ENCODE data around the gene DDX39A. TPM values are rescaled to one million over a fixed set of nuclear protein-coding genes. Genes with fewer than 3 reads are reported as not detected.
"Not testable (repeated sequence)": the region's sequence is repeated elsewhere in the genome, so short reads cannot be mapped to it uniquely, and the experiment has no call there.

Gene DDX39A
- total RNA-seq, 1 donor from 2014 or later: 210 TPM

DNA sequence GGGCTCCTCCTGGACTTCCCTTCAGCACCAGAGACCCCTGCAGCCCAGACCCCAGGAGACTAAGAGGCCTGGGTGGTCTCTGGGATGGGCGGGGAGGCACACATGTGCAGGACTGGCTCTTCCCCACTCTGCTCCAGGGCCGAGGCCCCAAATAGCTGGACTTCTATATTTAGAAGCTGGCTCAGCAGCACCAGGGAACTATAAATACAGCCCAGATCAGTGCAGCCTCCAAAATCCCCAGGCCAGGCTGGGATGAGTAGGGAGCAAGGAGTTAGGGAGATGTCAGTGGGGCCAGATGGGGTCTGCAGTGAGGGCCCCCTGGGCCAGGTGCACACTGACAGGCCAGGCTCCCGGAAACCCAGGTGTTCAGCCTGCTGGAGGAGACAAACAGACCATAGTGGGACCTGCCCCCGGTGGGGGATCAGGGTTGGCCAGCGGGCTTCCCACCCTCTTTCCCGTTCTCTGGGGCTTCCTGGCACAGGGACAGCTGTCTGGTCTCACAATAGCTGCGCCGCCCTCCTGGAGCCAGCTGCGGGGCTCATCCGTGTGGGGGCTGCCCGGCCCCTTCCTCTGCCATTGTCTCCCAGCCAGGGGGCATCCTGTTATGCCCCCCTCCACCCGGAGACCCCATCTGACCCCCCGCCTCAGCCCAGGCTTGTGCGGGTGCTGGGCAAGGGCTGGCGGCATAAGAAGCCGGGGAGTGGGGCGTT is 43.4 kb downstream of the DDX39A start:
- CTCF ChIA-PET: interaction anchor here (0.9 to 1.3 kb wide), 3 partner anchors 14 to 233 kb away, joined by 3 to 5 read pairs (median 4); no protein-coding TSS in a partner anchor
- Mint-ChIP-seq H3K36me3 (ENCODE audit: low read depth) (no peaks in the 10 kb centered on the region), H3K27me3 (no peaks in the 10 kb centered on the region), H3K9me3 (no peaks in the 10 kb centered on the region), H3K4me3 (peak overlapping the region; percentile 66), H3K27ac (peak overlapping the region; percentile 97), H3K4me1 (peaks cover 77% of the 10 kb centered on the region)
- intact Hi-C loops (cut with micrococcal nuclease): loop anchor here (1.0 to 5.0 kb wide), 2 partner anchors 9 to 368 kb away; partner anchors contain the start of gene RFX1
- TF ChIP-seq, protein P1, sequence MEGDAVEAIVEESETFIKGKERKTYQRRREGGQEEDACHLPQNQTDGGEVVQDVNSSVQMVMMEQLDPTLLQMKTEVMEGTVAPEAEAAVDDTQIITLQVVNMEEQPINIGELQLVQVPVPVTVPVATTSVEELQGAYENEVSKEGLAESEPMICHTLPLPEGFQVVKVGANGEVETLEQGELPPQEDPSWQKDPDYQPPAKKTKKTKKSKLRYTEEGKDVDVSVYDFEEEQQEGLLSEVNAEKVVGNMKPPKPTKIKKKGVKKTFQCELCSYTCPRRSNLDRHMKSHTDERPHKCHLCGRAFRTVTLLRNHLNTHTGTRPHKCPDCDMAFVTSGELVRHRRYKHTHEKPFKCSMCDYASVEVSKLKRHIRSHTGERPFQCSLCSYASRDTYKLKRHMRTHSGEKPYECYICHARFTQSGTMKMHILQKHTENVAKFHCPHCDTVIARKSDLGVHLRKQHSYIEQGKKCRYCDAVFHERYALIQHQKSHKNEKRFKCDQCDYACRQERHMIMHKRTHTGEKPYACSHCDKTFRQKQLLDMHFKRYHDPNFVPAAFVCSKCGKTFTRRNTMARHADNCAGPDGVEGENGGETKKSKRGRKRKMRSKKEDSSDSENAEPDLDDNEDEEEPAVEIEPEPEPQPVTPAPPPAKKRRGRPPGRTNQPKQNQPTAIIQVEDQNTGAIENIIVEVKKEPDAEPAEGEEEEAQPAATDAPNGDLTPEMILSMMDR (IDR thresholded peaks at IDR 0.05): no peak
- DNase-seq: no peak
- peak; percentile 5 for ATAC-seq (ENCODE audit: low read depth)
- POLR2A ChIA-PET: interaction anchor here (0.6 to 19.6 kb wide), 13 partner anchors 6 to 56 kb away, joined by 3 to 342 read pairs (median 6); partner anchors contain the start of gene ADGRE5

DNA sequence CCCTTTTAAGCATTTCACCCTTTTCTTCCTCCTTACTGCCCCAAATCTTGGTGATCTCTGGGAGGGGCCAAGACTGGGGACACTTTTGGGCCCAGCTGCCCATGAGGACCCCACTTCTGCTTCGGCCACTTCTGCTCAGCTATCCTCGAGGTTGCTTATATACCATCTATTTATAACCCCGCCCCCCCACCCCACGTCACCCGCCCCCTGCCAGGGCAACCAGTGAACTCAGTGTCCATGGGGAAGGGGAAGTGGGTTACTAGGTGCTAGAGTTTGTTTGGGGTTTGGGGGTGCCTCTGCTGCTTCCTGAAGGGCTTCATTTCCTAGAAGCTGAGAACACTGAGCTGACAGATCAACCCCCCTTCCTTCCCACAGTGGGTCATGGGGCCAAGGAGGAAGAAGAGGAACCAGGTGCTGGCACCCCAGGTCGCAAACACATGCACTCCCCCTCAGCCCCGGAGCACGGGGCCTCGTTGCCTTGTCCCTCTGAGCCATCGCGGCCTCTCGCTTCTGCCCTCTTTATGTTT is 44.0 kb downstream of the DDX39A start:
- no peaks in the 10 kb centered on the region for H3K9me3 Mint-ChIP-seq
- TF ChIP-seq, protein P1 (IDR thresholded peaks at IDR 0.05): no peak
- no peaks in the 10 kb centered on the region for H3K36me3 Mint-ChIP-seq (ENCODE audit: low read depth)
- H3K27me3 Mint-ChIP-seq: no peaks in the 10 kb centered on the region
- H3K4me3 Mint-ChIP-seq: peak overlapping the region; percentile 66
- peaks cover 77% of the 10 kb centered on the region for H3K4me1 Mint-ChIP-seq
- peak; percentile 61 for DNase-seq
- ChIA-PET POLR2A (interaction anchor here (0.6 to 19.6 kb wide), 13 partner anchors 7 to 297 kb away, joined by 3 to 342 read pairs (median 7); partner anchors contain the start of gene ADGRE5), CTCF (interaction anchor here (1.0 to 1.3 kb wide), 2 partner anchors 13 to 31 kb away, joined by 4 to 5 read pairs; no protein-coding TSS in a partner anchor)
- H3K27ac Mint-ChIP-seq: peak overlapping the region; percentile 97
- intact Hi-C loops (cut with micrococcal nuclease): loop anchor here (1.0 to 5.0 kb wide), 2 partner anchors 9 to 368 kb away; partner anchors contain the start of gene RFX1
- ATAC-seq (ENCODE audit: low read depth): peak; percentile 58

DNA sequence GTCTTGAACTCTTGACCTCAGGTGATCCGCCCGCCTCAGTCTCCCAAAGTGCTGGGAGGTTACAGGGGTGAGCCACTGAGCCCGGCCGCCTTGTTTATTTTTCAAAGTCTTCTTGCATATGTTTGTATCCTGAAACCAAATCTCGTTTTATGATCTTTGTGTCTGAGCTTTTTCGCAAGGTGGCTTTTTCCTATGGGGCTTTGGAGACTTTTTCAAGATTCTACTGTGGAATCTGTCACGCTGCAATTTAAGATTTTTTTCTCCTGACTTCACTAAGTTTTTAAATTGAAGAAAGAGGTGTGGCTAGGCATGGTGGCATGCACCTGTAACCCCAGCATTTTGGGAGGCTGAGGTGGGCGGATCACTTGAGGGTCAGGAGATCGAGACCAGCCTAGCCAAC is 44.8 kb downstream of the DDX39A start:
- H3K9me3 Mint-ChIP-seq; H3K27me3 Mint-ChIP-seq; ATAC-seq (ENCODE audit: low read depth); H3K36me3 Mint-ChIP-seq (ENCODE audit: low read depth); H3K4me3 Mint-ChIP-seq; intact Hi-C loops (cut with micrococcal nuclease); CTCF ChIA-PET; DNase-seq: not testable (repeated sequence)
- Mint-ChIP-seq H3K27ac (peak overlapping the region; percentile 97), H3K4me1 (peaks cover 78% of the 10 kb centered on the region)
- POLR2A ChIA-PET: interaction anchor here (1.1 to 19.6 kb wide), 8 partner anchors 8 to 58 kb away, joined by 4 to 342 read pairs (median 10); partner anchors contain the start of gene ADGRE5

DNA sequence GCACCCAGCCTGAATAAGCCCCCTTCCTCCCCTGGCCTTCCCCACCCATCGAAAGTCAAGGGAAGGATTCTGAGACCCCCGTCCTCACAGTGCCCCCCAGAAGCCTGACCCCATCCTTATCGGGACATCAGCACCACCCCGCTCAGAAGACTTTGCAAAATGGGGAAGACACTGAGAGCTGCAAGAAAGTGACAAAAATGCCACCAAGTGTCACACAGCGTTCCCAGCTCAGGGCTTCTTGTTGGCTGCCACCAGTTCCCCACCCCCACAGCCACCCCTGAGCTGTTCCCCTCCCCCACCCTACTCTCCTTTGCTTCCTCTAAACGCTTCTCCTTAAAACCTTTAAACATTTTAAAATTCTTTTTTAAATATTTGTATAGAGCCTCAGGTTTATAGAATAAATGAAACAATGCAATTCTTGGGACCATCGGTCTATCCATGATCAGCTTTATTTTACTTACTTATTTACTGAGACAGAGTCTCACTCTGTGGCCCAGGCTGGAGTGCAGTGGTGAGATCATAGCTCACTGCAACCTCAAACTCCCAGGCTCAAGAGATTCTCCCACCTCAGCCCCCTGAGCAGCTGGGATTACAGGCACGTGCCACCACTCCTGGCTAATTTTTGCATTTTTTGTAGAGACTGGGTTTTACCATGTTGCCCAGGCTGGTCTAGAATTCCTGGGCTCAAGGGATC is 46.6 kb downstream of the DDX39A start:
- H3K27ac Mint-ChIP-seq: peak overlapping the region; percentile 99
- H3K4me3 Mint-ChIP-seq; intact Hi-C loops (cut with micrococcal nuclease); CTCF ChIA-PET; ATAC-seq (ENCODE audit: low read depth); DNase-seq; H3K36me3 Mint-ChIP-seq (ENCODE audit: low read depth); H3K9me3 Mint-ChIP-seq; H3K27me3 Mint-ChIP-seq: not testable (repeated sequence)
- H3K4me1 Mint-ChIP-seq: peaks cover 78% of the 10 kb centered on the region
- POLR2A ChIA-PET: interaction anchor here (0.6 to 19.6 kb wide), 5 partner anchors 10 to 1881 kb away, joined by 3 to 342 read pairs (median 3); partner anchors contain the start of gene ADGRE5

DNA sequence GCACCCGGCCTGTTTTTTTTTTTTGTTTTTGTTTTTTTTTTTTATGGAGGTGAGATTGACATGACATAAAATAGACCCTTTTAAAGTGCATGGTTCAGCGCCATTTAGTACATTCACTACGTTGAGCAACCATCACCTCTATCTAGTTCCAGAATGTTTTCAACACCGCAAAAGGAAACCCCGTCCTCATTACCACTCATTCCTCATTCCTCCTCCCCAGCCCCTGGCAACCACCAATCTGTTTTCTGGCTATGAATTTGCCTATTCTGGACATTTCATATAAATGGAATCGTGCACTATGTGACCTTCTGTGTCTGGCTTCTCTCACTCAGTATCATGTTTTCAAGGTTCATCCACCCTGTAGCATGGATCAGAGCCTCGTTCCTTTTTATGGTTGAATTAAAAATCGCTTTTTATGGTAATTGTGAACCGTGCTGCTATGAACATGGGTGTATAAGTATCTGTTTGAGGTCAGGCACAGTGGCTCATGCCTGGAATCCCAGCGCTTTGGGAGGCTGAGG is 47.8 kb downstream of the DDX39A start:
- POLR2A ChIA-PET: interaction anchor here (1.8 to 19.6 kb wide), 2 partner anchors 11 to 33 kb away, joined by 16 to 342 read pairs; partner anchors contain the start of gene ADGRE5
- CTCF ChIA-PET: interaction anchor here (1.1 to 3.2 kb wide), 3 partner anchors 9 to 35 kb away, joined by 3 to 11 read pairs (median 4); partner anchors contain the start of gene ADGRE5
- Mint-ChIP-seq H3K27me3 (no peaks in the 10 kb centered on the region), H3K36me3 (ENCODE audit: low read depth) (no peaks in the 10 kb centered on the region), H3K27ac (peak overlapping the region; percentile 99), H3K4me1 (peaks cover 88% of the 10 kb centered on the region), H3K4me3 (peak overlapping the region; percentile 4), H3K9me3 (no peaks in the 10 kb centered on the region)
- intact Hi-C loops (cut with micrococcal nuclease): no loop called here
- DNase-seq: no peak
- TF ChIP-seq, protein P1 (IDR thresholded peaks at IDR 0.05): no peak
- ATAC-seq (ENCODE audit: low read depth): no peak

Data from activated B cell treated with CpG ODN at 0.5 μM for 24 hours (primary cell).